ENCODE data around the gene RAD21L1.
"Not testable (repeated sequence)": the region's sequence is repeated elsewhere in the genome, so short reads cannot be mapped to it uniquely, and the experiment has no call there.

The RAD21L1 gene

GRCh38 chr20:1199964-1200363 is 25.9 kb upstream of the RAD21L1 start:
- no peak for DNase-seq

GRCh38 chr20:1202762-1203504 is 22.9 kb upstream of the RAD21L1 start, which contains the start of gene C20orf202:
TSS of gene C20orf202 (plus strand) at chr20:1203454. CDS start at chr20:1203586, 132 bp downstream.
- DNase-seq: no peak

GRCh38 chr20:1203630-1204029 is 22.2 kb upstream of the RAD21L1 start:
- no peak for DNase-seq

GRCh38 chr20:1204113-1204512 is 21.7 kb upstream of the RAD21L1 start:
- no peak for DNase-seq

- no peak for DNase-seq
These were observed 21.3 kb upstream of the RAD21L1 start for GRCh38 chr20:1204576-1204975.

- DNase-seq: no peak
These were observed 20.0 kb upstream of the RAD21L1 start for GRCh38 chr20:1205802-1206201.

GRCh38 chr20:1206366-1207148 is 19.3 kb upstream of the RAD21L1 start:
- DNase-seq: no peak

GRCh38 chr20:1207293-1207878 is 18.5 kb upstream of the RAD21L1 start:
- DNase-seq: no peak

- DNase-seq: no peak
These were observed 16.1 kb upstream of the RAD21L1 start for GRCh38 chr20:1209447-1210387.

- no peak for DNase-seq
These were observed 15.3 kb upstream of the RAD21L1 start for GRCh38 chr20:1210501-1210900.

- DNase-seq: no peak
These were observed 13.8 kb upstream of the RAD21L1 start for GRCh38 chr20:1212023-1212422.

- DNase-seq: peak; percentile 55
These were observed 13.0 kb upstream of the RAD21L1 start for GRCh38 chr20:1212607-1213396.

- no peak for DNase-seq
These were observed 11.0 kb upstream of the RAD21L1 start for GRCh38 chr20:1214838-1215261.

- DNase-seq: no peak
These were observed 10.3 kb upstream of the RAD21L1 start for GRCh38 chr20:1215386-1216170.

GRCh38 chr20:1216527-1217427 is 9.1 kb upstream of the RAD21L1 start:
- not testable (repeated sequence) for DNase-seq

GRCh38 chr20:1222750-1223149 is 3.1 kb upstream of the RAD21L1 start:
- not testable (repeated sequence) for DNase-seq

- no peak for DNase-seq
These were observed 1.5 kb upstream of the RAD21L1 start for GRCh38 chr20:1224205-1224890.

GRCh38 chr20:1225263-1225782 is 521 bp upstream of the RAD21L1 start:
- DNase-seq: no peak

- DNase-seq: no peak
These were observed 3.7 kb downstream of the RAD21L1 start for GRCh38 chr20:1229541-1229940.
